ENCODE measurements around the gene MEA1.

MEA1 gene

GRCh38 chr6:43058531-43058930, 44.8 kb upstream of the MEA1 start:
- no peak for TF ChIP-seq CTCF (IDR thresholded peaks at IDR 0.05; ENCODE audit: low read depth, low read length)

GRCh38 chr6:43055966-43056365, 42.2 kb upstream of the MEA1 start:
- DNase-seq (ENCODE audit: extremely low read depth, low read depth), result no peak
- TF ChIP-seq CTCF (IDR thresholded peaks at IDR 0.05; ENCODE audit: low read depth, low read length), result no peak

More at GRCh38 chr6:43058531-43058930, 44.8 kb upstream of the MEA1 start:
- no peak for DNase-seq (ENCODE audit: extremely low read depth, low read depth)

- DNase-seq (ENCODE audit: extremely low read depth, low read depth), result no peak
- TF ChIP-seq CTCF (IDR thresholded peaks at IDR 0.05; ENCODE audit: low read depth, low read length), result no peak
Observed at GRCh38 chr6:43054206-43054943, 40.6 kb upstream of the MEA1 start.

GRCh38 chr6:43053545-43054205, 39.9 kb upstream of the MEA1 start, which contains the start of gene CUL7:
Gene CUL7, minus strand, starts transcription at chr6:43053851. Its CDS starts 1,063 bp downstream, at chr6:43052788.
- TF ChIP-seq CTCF (IDR thresholded peaks at IDR 0.05; ENCODE audit: low read depth, low read length), result no peak
- DNase-seq (ENCODE audit: extremely low read depth, low read depth), result peak; percentile 79

- TF ChIP-seq CTCF (IDR thresholded peaks at IDR 0.05; ENCODE audit: low read depth, low read length), result no peak
- no peak for DNase-seq (ENCODE audit: extremely low read depth, low read depth)
Observed at GRCh38 chr6:43052842-43053544, 39.2 kb upstream of the MEA1 start.

- DNase-seq (ENCODE audit: extremely low read depth, low read depth), result no peak
- TF ChIP-seq CTCF (IDR thresholded peaks at IDR 0.05; ENCODE audit: low read depth, low read length), result no peak
Observed at GRCh38 chr6:43052225-43052841, 38.6 kb upstream of the MEA1 start.

All from AG09319 (cell line).